HG03196 (cell line): ENCODE data around the gene SOX11.

Source experiments
- ATAC-seq: cut with Tn5 transposase; IDR thresholded peaks from one replicate; pipeline ENCODE4 v1.9.1; 2021; ENCODE audit not compliant: unreplicated experiment

The SOX11 gene

GRCh38 chr2:5722236-5722635 is 30.1 kb downstream of the SOX11 start:
- no peak for ATAC-seq

GRCh38 chr2:5723791-5724735 is 31.9 kb downstream of the SOX11 start:
- no peak for ATAC-seq

GRCh38 chr2:5725072-5725471 is 32.9 kb downstream of the SOX11 start:
- ATAC-seq, result no peak

- ATAC-seq, result no peak
Observed at GRCh38 chr2:5725794-5726463, 33.7 kb downstream of the SOX11 start.

GRCh38 chr2:5727235-5727634 is 35.1 kb downstream of the SOX11 start:
- no peak for ATAC-seq

GRCh38 chr2:5729416-5729815 is 37.2 kb downstream of the SOX11 start:
- ATAC-seq, result no peak

- no peak for ATAC-seq
Observed at GRCh38 chr2:5730386-5730785, 38.2 kb downstream of the SOX11 start.

DNA sequence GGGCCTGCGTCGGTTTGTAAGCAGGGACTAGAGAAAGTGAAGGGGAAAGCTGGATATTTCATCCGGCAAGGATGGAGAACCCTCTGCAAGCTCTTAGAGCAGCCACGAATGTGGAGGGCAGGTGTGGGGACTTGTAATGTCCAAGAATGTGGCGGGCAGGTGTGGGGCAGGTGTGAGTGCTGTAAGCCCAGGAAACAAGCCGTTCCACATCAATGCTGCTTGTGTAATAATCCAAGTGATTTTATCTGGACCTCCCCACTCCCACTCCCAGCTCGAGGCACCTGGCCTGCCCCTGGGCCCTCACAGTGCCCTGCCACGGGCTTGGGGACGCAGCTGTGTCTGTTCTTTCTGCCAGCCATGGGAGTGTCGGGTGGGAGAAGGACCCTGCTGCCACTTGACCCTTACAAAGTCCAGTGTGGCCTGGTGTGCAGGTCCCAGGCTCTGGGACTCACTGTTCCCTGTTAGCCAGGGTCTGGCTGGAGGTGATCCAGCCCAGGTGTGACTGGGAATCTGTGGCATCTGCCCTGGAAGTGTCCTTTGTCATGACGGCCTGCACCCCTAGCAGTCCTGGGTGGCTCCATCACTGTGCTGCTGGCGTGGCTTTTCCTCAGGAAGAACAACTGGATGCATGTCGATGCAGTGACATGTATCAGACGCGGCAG is 42.8 kb downstream of the SOX11 start:
- ATAC-seq, result no peak

GRCh38 chr2:5735521-5735861 is 43.3 kb downstream of the SOX11 start:
- no peak for ATAC-seq

DNA sequence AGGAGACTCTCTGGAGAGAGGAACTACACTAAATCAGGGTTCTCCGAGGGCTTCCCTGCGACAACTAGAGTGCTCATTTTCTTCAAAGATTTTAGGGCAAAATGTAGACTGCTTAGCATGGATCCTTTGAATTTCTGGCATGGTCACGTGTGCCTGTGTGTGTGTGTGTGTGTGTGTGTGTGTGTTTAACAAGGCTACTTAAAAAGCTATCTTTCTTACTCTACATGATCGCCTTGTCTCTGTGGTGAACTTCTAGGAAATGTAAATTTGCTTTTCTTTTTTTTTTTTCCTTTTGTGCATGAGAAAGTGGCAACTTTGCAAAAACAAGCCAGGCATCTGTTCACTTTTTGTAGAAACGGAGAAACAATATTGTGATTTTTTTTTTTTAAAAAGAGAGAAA is 43.9 kb downstream of the SOX11 start:
- ATAC-seq, result no peak

- ATAC-seq, result no peak
Observed at GRCh38 chr2:5736886-5737285, 44.7 kb downstream of the SOX11 start.

DNA sequence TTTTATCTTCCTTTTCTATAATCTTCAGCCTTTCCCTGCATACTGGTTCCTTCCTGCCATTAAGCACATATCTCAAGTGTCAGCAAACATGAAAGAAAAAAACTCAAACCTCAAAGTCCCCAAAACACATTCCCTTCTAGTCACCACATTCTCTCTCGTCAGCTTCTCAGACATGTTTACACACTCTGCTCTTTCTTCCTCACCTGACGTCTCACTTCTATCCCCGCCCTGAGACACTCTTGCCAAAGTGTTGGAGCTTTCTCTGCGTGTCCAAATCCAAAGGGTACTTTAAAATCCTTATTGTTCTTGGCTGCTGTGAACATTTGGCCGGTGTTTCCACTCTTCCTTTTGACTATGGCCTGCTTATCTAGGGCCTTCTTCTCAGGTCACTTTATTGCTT is 47.9 kb downstream of the SOX11 start:
- ATAC-seq, result no peak

DNA sequence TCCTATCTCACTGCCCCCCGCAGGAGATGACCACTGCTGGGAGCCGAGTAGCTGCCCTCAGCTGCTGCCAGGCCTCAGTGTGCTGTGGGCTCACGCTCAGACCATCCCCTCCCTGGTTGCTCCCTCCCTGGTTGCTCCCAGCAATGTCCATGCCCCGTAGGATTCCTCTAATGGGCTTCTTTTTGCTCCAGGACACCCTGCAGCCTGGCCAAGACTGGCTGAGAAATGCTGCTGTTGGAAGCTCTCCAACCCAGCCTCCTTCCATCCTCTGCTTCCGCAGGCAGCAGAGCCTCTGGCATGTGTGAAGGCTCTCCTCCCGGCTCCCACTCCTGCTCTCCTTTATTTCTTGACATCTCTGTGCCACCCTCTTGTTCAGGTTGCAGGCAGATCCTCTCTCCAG is 48.6 kb downstream of the SOX11 start:
- ATAC-seq, result no peak

DNA sequence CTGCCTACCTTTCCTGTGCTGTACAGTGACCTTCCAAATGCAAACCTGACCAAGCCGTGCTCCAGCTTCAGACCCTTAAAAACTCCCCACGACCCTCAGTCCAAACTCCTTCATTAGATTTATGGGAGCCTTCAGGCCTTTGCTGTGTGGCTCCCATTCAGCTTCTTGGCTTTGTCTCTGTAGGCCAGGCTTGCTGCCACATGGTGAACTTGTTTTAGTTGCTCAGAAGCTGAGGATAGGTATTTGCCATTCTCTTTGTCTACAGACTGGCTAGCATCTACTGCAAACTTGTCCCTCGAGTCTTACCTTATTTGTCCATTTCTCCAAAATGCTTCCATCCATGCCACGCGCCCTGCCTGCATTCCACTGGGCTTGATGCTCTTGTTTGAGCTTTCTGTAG is 49.1 kb downstream of the SOX11 start:
- ATAC-seq, result no peak

- no peak for ATAC-seq
Observed at GRCh38 chr2:5742126-5742525, 49.9 kb downstream of the SOX11 start.

GRCh38 chr2:5748391-5748790 is 56.2 kb downstream of the SOX11 start:
- no peak for ATAC-seq

DNA sequence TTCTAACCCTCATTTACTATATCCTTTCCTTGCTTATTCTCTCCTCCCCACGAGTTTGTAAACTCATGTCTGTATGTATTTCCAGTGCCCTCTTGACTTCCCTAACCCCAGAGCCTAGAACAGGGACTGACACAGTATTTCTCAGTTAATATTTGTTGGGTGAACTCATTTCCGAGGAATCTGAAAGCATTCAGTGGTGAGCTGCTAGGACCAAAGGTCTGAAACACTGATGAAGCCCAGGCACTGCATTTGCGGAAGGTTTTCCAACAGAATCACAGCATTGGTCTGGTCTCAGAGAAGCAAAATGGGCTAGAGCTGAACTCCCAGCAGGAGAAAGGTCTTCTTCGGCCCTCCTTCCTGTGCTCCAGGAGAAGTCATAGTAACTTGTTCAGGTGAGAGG is 56.8 kb downstream of the SOX11 start:
- ATAC-seq, result no peak

DNA sequence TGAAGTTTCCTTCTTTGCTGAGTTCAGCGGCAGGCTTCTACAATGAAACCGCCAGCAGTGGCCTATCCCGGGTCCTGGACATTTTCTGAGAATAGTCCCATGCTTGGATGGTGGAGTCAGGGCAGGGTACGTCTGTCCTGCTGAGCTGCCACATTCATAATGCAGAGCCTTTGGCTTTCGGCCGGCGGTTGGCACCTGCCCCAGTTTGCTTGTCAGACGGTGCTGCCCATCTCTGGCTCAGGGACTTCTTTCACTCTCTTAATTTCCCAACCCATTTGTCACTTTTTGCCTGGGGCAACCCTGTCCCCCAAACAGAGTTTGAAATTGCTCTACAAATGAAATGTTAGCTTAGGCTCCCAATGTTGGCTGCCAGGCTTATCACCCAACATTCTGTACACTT is 57.2 kb downstream of the SOX11 start:
- ATAC-seq, result no peak
